Measurements from ENCODE around the gene KCNJ14. TPM values are rescaled to one million over a fixed set of nuclear protein-coding genes. Genes with fewer than 3 reads are reported as not detected.
"Not testable (repeated sequence)": the region's sequence is repeated elsewhere in the genome, so short reads cannot be mapped to it uniquely, and the experiment has no call there.

The KCNJ14 gene
- total RNA-seq, 2 donors from 2014 or later, result 0.27 to 0.60 TPM

GRCh38 chr19:48481846-48482639 lies 26.7 kb downstream of the KCNJ14 start:
- ATAC-seq (no peak), DNase-seq (no peak)
- intact Hi-C loops (cut with DNase I), result no loop called here

DNA sequence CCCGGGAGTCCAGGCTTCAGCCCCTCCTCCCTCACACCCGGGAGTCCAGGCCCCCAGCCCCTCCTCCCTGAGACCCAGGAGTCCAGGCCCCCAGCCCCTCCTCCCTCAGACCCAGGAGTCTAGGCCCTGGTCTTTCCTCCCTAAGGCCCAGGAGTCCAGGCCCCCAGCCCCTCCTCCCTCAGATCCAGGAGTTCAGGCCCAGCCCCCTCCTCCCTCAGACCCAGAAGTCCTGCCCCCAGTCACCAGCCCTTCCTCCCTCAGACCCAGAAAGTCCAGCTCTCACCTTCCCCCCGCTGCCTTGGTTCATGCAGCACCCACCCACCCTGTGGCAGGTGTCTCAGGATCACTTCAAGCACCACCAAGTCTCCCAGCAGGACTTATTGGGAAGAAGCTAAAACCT lies 27.9 kb downstream of the KCNJ14 start:
- no peak for DNase-seq
- intact Hi-C loops (cut with DNase I), result no loop called here

DNA sequence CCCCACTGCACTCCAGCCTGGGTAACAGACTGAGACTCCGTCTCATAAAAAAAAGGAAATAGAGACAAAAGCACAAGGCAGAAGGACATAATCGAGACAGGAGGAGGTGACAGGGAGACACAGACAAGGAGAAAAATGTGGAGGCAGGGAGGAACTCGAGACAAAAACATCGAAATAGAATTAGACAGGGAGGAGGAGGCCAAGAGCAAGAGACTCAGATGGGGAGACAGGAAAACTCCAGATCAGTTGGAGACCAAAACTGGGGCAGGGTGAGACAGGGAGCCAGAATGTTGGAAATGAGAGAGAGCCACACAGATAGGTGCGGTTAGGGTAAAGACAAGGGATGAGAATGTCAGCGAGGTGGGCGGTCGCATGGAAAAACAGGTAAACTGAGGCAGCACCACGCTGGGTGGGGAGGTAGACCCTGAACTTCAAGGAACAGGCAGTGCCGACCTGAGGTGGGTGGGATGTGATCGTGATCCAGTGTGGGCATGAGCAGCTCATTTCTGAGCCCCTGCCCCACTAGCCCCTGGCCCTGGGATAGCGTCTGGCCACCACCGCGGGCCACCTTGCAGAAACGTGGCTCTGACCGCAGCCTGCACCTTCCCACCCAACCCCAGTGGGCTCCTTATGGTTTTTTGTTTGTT lies 29.0 kb downstream of the KCNJ14 start:
- DNase-seq (no peak), ATAC-seq (no peak)
- intact Hi-C loops (cut with DNase I), result no loop called here

More for the DNA sequence above, 27.9 kb downstream of the KCNJ14 start:
- no peak for ATAC-seq

DNA sequence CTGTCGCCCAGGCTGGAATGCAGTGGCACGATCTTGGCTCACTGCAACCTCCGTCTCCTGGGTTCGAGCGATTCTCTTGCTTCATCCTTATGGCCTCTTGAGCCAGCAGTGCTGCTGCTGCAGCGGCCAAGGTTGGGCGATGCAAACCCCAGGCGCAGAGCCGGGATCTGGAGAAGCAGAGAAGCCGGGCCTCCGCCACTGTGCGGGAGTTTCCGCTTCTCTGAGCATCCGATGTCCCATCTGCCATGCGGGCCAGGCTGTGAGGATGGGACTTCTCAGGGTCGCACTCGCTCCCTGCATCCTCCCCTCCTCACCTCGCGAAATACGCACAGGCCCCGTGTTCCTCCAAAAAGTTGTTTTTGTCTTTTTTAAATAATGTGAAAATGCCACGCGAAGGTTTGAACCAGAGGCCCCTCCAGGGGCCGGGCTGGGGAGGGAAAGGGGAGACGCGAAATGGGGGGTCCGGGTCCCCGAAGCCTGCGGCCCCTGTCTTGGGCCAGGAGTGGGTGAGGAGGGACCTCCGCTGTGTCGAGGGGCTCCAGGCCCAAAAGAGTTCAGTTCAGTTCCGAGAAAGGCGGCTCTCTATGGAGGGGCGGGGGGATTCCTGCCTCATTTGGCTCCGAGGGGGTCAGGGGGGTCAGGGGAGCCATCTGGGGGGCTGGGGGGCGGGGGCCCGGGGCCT lies 29.7 kb downstream of the KCNJ14 start:
- DNase-seq, result no peak
- ATAC-seq, result no peak
- intact Hi-C loops (cut with DNase I), result loop anchor here (5.0 kb wide), 2 partner anchors 97 to 102 kb away; no protein-coding TSS in a partner anchor

DNA sequence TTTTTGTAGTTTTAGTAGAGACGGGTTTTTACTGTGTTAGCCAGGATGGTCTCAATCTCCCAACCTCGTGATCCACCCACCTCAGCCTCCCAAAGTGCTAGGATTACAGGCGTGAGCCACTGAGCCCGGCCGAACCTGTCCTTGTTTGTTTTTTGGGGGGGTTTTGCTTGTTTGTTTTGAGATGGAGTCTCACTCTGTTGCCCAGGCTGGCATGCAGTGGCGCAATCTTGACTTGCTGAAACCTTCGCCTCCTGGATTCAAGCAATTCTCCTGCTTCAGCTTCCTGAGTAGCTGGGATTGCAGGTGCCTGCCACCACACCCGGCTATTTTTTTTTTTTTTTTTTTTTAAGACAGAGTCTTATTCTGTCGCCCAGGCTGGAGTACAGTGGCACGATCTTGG lies 31.3 kb downstream of the KCNJ14 start:
- intact Hi-C loops (cut with DNase I), result loop anchor here (5.0 kb wide), 2 partner anchors 96 to 101 kb away; no protein-coding TSS in a partner anchor
- not testable (repeated sequence) for DNase-seq, ATAC-seq

- ATAC-seq (no peak), DNase-seq (no peak)
- intact Hi-C loops (cut with DNase I), result loop anchor here (5.0 kb wide), 2 partner anchors 95 to 100 kb away; no protein-coding TSS in a partner anchor
Measured at GRCh38 chr19:48487544-48487943, 32.2 kb downstream of the KCNJ14 start.

GRCh38 chr19:48487948-48488347 lies 32.6 kb downstream of the KCNJ14 start:
- ATAC-seq (peak; percentile 44 to 50), DNase-seq (peak; percentile 70)
- intact Hi-C loops (cut with DNase I), result loop anchor here (5.0 kb wide), 2 partner anchors 94 to 99 kb away; no protein-coding TSS in a partner anchor

GRCh38 chr19:48488478-48488877 lies 33.1 kb downstream of the KCNJ14 start:
- intact Hi-C loops (cut with DNase I), result loop anchor here (5.0 kb wide), 2 partner anchors 94 to 99 kb away; no protein-coding TSS in a partner anchor
- not testable (repeated sequence) for DNase-seq, ATAC-seq

DNA sequence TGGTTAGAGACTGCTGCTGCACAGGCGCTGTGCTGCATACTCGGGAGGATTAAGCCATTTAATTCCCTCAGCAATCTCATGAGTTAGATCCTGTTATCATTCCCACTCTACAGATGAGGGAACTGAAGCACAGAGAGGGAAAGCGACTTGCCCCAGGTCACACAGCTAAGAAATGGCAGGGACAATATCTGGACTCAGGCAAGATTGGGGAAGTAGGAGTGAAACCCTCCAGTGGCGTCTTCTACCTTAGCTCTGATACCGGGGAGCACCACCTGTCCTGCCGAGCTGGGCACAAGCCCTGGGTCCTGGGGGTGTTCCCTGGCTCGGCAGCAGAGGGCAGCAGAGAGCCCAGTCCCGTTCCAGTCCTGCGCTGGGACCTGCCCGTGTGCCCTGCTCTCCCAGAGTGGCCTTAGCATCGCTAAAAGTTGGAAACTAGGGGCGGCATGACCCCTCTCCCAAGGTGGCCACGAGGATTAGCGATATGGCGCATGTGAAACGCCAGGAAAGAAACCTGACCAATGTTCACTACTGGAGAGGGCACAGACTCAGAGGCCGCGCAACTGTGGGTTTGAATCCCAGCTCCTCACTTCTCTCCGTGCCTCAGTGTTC lies 34.3 kb downstream of the KCNJ14 start:
- ATAC-seq (no peak), DNase-seq (peak; percentile 76)
- intact Hi-C loops (cut with DNase I), result loop anchor here (5.0 kb wide), 2 partner anchors 93 to 98 kb away; no protein-coding TSS in a partner anchor

DNA sequence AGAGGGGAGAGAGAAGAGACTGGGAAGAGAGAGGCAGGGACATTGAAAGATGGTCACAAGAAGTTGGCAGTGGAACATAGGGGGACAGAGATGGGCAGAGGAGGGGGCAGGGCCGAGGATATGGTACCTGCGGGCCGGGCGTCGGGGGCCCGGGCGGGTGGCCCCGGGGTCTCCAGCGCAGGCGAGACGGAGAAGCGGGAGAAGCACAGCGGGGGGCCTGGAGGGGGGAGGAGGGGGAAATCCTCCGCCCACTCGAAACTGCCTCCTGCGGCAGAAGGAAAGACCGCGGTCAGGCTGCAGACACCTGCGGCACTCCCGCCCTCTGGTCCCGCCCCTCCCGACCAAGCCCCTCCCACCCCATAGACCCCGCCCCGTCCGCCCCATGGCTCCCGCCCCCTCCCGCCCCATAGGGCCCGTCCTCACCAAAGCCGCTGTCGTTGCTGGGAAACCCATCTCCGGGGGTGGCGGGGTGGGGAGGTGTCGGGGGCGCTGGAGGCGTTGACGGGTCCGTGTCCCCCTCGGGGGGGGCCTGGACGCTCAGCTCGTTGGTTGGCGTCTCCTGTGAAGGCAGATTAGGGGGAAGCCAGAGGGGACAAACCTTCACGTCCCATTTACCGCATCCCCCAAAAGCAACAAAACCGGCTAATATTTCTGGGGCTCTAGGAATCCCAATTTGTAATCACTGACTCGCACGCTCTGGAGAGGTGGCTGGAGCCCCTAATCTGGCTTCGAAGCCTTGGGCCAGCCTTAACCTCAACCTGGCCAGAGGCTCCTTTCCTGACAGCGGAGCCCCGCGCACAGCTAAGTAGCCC lies 35.8 kb downstream of the KCNJ14 start:
- no peak for ATAC-seq
- intact Hi-C loops (cut with DNase I), result no loop called here
- no peak for DNase-seq

DNA sequence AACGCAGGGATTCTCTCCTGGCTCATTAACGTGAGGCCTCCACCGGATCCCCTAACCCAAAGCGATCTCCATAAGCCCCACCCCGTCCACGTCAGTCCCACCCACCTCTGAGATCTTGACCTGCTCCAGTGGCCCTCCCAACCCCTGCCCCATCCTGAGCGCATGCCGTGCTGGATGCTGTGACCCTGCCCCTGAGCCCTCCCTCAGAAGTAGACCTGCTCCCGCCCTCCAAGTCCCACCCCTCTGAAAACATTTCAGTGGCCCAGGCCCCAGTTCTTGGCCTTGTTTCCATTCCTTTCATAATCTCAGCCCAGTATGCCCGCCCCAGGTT lies 36.4 kb downstream of the KCNJ14 start:
- DNase-seq (no peak), ATAC-seq (no peak)
- intact Hi-C loops (cut with DNase I), result no loop called here

DNA sequence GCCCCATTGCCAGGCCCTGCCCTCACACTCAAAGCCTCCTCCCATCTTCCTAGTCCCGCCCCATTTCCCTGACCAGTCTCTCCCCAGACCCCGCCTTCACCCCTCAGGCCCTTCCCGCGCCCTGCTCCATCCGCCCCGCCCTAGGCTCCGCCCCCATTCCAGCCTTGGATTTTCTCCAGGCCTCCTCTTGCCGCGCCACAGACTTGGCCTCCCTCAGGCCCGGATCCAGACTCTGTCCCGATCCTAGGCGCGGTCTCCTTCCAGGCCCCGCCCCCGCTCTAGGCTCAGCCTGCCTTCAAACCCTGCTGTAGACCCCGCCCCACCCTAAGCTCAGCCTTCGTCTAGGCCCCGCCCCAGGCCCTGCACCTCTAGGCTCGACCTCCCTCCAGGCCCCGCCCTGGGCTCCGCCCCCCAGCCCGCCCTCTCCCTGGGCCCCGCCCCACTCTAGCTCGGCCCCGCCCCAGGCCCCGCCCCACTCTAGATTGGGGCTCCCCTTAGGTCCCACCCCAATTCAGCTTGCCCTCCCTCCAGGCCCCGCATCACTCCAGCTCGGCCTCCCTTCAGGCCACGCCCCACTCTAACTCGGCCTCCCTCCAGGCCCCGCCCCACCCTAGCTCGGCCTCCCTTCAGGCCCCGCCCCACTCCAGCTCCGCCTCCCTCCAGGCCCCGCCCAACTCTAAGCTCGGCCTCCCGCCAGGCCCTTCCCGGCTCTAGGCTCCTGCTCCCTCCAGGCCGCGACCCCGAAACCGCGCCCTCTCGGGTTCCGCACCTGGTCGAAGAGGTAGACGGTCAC lies 37.7 kb downstream of the KCNJ14 start:
- DNase-seq (peak; percentile 97), ATAC-seq (peak; percentile 86 to 90)
- intact Hi-C loops (cut with DNase I), result no loop called here

DNA sequence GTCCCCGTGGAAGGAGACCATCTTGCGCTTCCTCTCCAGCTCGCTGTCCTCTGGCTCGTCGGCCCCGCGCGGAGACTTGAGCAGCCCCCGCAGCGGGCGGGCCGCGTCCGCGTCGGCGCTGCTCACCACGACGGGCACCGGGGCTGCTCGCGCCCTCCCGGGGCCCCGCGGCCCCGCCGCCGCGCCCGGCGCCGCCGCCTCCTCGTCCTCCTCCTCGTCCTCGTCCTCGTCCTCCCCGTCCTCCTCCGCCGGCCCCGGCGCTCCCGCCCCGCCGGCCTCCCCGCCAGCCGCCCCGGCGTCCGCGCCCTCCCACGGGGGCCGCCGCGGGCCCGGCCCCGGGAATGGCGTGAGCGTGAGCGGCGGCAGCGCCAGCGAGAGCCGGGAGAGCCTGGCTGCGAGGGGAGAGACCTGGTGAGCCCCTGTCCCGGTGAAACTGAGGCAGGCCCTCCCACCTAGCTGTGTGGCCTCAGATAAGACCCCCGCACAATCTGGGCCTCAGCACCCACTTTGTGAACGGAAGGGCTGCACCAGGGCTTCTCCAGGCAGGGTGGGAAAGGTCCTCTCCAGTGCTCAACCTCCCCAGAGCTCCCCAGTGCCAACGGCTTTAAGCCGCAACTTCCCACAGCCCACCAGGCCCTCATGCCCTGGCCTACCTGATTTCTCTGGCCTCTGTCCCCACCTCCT lies 38.5 kb downstream of the KCNJ14 start:
- intact Hi-C loops (cut with DNase I), result no loop called here
- DNase-seq, result no peak
- peak; percentile 1 to 4 for ATAC-seq

DNA sequence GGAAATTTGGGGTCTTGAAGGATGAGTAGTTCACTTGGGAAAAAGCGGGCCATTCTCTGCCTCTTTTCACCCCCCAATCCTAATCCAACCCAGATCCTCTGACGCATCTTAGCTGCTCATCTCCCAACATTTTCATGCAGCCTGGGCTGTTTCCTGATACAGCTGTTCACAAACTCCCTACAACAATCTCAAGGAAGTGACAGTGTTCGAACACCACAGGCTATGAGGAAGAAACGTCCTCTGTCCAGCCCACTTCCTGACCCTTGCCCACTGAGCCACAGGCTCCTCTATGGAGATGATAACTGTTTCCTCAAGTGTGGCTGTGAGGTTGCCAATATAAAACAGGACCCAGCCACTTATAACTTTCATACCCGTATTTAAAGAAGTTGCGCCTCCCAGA lies 40.0 kb downstream of the KCNJ14 start:
- no peak for DNase-seq
- ATAC-seq, result no peak
- intact Hi-C loops (cut with DNase I), result no loop called here

GRCh38 chr19:48496959-48497727 lies 41.8 kb downstream of the KCNJ14 start:
- no peak for DNase-seq
- intact Hi-C loops (cut with DNase I), result no loop called here
- no peak for ATAC-seq

DNA sequence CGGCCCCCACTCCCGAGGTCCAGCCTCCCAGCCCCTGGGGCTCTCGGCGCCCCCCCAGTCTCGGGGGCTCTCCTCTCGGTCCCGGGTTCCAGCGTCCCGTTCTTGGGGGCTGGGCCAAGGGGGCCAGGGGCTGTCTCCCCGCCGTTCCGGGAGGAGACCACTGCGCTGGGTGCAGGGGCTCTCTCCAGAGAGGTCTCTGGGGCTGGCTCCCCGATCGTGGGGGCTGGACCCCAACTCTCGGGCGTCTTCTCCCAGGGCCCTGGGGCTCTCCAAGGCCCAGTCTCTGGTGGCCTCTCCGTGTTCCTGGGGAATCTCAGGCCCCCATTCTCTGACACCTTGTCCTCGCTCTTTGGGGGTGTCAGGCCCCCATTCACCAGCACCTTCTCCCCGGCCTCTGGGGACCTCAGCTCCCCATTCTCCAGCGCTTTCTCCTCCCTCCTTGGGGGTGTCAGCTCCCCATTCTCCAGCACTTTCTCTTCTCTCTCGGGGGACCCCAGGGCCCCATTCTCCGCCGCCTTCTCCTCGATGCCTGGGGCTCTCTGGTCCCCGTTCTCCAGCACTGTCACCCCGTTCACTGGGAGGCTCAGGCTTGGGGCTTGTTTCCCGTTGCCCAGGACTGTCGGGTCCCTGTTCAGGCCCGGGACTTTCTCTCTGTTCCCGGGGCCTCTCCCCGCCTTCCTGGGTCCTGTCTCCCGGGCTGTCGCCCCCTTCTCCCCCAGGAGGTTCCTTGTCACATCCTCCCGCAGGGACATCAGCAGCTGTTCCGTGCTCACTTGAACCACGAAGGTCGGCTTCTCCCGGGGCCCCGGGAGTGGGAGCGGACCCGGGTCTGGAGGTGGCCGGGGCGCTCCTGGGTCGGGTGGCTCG lies 42.6 kb downstream of the KCNJ14 start:
- no peak for ATAC-seq
- intact Hi-C loops (cut with DNase I), result no loop called here
- DNase-seq, result no peak

Data from left cardiac atrium (tissue), 4 donors.